Measurements from ENCODE around the gene SLA2.
"Not testable (repeated sequence)": the region's sequence is repeated elsewhere in the genome, so short reads cannot be mapped to it uniquely, and the experiment has no call there.

SLA2 gene

DNA sequence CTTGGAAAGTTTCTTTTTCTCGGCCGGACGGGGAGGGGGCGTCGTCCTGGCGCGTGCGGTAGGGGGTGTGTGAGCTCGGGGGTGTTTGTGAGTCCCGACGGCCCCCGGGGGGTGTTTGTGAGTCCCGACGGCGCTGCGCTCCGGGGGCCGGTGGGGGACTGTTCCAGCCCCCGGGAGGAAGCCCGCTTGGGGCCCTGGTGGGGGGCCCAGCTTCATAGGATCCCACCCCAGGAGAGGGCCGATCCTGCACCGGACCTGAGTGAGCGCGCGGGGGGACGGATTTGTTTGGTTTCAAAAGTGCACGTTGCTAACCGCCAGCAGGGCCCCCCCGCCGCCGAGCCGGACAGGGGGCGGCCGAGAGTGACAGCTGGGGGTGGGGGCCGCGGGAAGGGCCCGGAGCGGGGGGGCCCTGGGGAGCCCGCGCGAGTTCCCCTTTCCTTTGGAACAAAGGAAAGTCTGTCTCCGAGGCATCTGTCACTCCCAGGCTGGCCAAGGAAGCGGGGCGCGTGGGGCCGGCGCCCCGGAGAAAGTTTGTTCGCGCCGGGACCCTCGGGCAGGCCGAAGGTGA is 72.1 kb downstream of the SLA2 start:
- no peak for DNase-seq (ENCODE audit: low read depth)

DNA sequence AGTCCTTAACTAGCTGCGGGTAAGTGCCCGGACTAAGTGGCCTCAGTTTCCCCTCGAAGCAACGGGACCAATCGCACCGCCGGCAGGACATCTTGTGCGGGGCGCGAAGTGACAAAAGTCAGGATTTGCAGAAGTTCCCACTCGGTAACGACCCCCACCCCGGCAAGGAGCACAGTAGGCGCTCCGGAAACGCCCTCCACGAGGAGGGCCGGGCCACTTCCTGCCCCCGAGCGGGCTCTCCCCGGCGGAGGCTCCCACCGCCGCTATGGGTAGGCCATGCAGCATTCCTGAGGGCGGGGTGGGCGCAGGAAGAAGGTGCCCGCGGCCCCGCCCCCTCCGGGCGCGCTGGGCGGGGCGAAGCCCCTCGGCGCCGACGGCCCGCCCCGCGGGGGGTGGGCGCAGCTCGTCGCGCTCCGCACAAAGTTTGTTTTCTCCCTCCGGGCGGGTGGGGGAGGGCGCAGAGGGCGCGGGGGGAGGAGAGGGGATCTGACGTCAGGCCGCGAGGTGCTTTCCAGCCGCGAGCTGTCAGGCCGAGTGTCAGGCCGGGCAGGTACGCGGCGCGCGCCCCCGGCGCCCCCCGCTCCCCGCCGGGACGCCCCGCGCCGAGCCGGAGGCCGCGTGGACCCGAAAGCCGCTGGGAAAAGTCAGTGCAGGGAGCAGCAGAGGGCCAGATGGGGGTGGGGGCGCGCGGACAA is 72.7 kb downstream of the SLA2 start, which contains the start of gene TGIF2:
Gene TGIF2, plus strand, starts transcription at position 495 of the 695 bp plus-strand sequence. CDS start 5,178 bp downstream, outside the sequence.
- DNase-seq (ENCODE audit: low read depth) = peak; percentile 78

DNA sequence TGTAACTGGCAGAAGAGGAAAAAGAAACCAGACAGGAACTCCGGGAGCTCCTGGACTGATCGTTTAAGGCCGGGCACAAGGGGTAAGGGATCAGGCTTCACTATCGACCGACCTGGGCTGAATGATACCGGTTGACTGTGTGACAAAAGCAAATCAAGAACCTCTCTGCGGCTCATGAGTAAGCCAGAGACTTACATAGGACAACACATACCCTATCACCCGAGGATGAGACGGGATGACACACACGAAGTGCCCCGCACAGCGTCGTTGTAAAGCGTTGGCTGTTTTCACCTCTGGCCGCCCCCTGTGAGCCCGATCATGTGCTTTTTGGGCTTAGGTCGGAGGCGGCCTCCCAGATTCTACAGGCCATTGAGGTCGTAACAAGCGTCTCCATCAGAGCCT is 73.3 kb downstream of the SLA2 start:
- DNase-seq (ENCODE audit: low read depth) = peak; percentile 33

DNA sequence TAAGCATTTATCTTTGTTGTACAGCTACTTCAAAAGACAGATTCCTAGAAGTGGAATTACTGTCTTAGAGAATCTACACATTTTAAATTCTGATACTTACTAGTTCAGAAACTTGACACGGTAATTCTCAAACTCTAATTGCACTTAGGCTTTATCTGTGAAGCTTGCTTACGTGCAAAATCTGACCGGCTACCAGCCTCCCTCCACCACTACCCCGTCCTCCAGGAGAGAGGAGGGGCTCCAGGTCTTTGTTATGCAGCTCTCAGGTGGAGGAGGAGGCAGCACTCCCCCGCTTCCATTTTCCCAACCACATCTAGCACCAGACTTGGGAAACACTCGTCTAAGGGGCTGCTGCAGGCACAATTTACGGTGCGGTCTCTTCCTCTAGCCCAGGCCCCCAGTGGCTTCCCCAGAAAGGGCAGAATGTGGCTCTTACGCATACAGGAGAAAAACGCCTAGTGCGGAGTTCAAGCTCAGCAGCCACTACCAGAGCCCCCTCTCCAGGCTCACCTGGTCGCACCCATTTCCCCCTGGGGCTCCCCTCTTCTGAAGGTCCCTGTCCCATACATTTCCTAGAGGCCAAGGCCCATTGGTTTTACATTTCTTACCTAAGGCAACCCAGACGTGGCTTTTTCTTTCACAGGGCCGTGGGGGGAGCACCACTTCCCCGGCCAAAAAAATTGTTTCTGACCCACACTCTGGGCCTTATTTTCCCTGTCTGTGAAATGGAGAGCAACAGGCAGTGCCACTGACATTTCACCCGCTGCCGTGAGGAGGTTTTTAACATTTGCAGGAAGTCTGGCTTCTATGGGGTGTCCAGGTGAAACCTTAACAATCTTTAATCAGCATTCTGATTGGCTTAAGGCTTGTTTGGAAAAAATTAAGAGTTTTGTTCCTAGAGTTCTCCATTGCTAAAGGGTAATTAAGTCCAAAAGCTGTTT is 74.2 kb downstream of the SLA2 start:
- DNase-seq (ENCODE audit: low read depth) = peak; percentile 72

DNA sequence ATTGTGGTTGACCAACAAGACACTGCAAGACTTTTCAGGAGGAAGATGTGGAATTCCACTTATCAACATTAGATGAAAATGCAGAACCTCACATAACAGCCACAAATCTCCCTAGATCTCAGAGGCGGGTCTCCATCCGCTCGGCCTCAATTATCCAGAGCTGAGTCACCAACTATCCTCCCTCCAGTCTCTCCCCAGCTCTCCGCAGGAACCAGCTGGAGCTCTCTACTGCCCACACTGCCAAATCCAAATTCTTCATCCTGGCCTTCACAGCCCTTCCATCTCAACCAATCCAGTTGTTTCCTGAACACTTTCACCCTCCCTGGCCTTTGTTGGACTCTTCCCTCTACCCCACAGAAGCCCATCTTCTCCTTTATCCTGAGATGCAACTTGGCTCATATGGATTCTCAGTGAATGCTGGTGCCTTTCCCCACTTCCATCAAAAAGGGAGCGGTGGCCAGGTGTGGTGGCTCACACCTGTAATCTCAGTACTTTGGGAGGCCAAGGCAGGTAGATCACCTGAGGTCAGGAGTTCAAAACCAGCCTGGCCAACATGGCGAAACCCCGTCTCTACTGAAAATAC is 76.1 kb downstream of the SLA2 start:
- no peak for DNase-seq (ENCODE audit: low read depth)

DNA sequence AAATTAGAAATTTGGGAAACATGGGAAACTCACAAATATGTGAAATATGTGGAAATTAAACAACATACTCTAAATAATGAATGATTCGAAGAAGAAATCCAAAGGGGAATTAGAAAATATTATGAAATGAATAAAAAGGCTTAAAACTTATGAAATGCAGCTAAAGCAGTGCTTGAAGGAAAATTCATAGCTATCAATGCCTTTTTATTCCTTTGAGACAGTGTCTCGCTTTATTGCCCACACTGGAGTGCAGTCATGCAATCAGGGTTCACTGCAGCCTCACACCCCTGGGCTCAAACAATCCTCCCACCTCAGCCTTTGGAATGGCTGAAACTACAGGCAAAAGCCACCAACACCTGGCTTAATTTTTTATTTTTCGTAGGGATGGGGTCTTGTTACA is 80.5 kb downstream of the SLA2 start:
- DNase-seq (ENCODE audit: low read depth) = no peak

DNA sequence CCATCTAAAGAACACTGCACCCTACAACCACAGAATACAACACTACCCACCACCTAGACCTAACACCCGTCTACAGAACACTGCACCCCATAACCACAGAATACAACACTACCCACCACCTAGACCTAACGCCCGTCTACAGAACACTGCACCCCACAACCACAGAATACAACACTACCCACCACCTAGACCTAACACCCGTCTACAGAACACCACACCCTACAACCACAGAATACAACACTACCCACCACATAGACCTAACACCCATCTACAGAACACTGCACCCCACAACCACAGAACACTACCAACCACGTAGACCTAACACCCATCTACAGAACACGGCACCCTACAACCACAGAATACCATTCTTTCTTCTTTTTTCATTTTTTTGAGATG is 81.3 kb downstream of the SLA2 start:
- DNase-seq (ENCODE audit: low read depth) = not testable (repeated sequence)

DNA sequence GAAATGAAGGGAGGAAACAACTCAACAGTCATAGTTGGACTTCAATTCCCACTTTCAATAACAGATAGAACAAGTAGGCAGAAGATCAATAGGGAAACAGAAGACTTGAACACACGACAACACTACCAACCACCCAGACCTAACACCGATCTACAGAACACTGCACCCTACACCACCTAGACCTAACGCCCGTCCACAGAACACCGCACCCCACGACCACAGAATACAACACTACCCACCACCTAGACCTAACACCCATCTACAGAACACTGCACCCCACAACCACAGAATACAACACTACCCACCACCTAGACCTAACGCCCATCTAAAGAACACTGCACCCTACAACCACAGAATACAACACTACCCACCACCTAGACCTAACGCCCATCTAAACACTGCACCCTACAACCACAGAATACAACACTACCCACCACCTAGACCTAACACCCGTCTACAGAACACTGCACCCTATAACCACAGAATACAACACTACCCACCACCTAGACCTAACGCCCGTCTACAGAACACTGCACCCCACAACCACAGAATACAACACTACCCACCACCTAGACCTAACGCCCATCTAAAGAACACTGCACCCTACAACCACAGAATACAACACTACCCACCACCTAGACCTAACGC is 81.8 kb downstream of the SLA2 start:
- not testable (repeated sequence) for DNase-seq (ENCODE audit: low read depth)

DNA sequence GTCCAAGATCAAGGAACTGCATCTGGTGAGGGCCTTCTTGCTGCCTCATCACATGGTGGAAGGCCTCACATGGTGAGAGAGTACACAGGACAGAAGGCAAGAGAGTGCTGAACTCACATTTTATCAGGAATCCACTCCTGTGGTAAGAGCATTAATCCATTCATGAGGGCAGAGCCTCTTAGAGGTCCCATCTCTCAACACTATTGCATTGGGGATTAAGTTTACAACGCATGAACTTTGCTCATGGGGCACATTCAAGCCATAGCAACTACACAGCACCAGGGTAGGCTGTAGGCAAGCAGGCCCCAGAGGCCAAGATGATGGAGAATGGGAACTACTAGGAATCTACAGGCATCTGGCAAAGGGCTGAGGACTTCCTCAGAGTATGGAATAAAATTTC is 82.6 kb downstream of the SLA2 start:
- DNase-seq (ENCODE audit: low read depth) = no peak

DNA sequence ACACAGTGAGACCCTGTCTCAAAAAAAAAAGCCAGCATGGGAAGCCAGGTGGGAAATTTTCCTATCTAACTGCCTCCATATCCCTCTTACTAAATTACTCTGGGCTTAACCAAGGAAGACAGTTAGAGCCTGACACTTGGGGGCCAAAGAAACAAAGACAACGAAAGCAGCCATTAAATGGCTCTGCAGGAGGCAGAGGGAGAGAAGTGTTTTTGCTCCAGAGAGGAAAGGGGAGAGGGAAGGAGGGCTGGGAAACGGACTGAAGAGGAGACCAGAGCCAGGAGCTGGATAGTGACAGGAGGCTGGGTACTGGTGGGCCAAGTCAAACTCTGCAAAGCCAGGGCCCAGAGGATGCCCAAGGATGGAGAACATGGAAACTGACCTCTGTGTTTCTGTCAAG is 83.3 kb downstream of the SLA2 start:
- DNase-seq (ENCODE audit: low read depth) = no peak
